T1000 (cell line): Measurements from ENCODE around the gene PHOSPHO1.

ENCODE experiments used
- DNase-seq: peaks from one replicate; lab custom pipeline; 2025; ENCODE audit warnings: mixed read lengths; lab: John Stamatoyannopoulos, UW

Gene PHOSPHO1

GRCh38 chr17:49218941-49219913 is 11.4 kb downstream of the PHOSPHO1 start:
- no peak for DNase-seq

DNA sequence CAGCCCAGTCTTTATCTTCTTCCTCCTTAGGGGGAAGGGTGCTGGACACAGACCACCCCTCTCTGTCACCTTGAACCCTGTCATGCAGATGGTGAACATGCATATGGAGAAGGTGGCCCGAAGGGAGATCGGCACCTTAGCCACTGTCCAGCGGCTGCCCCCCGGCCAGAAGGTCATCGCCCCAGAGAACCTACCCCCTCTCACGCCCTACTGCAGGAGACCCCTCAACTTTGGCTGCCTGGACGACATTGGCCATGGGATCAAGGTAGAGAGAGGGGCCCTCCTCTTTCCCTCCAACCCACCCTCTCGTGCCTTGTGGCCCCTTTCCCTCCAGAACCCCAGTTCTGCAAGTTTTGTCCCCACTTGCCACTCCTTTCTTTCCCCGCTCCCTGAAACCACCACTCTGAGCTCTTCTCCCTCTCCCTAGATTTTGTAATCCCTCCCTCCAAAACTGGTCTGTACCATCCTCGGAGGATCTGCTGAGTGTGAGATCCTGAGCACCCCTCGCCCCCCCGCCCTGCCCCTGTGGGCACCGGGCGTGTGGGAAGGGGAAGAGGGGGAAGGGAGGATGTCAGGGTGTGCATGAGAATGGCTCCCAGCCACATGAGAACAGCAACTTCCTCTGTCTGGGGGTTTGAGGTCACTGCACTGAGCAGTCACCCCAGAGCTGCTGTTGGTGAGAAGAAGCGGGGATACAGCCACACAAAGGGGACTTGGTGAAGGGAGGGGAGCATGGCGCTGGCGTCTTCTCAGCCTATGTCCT is 12.8 kb downstream of the PHOSPHO1 start:
- no peak for DNase-seq

DNA sequence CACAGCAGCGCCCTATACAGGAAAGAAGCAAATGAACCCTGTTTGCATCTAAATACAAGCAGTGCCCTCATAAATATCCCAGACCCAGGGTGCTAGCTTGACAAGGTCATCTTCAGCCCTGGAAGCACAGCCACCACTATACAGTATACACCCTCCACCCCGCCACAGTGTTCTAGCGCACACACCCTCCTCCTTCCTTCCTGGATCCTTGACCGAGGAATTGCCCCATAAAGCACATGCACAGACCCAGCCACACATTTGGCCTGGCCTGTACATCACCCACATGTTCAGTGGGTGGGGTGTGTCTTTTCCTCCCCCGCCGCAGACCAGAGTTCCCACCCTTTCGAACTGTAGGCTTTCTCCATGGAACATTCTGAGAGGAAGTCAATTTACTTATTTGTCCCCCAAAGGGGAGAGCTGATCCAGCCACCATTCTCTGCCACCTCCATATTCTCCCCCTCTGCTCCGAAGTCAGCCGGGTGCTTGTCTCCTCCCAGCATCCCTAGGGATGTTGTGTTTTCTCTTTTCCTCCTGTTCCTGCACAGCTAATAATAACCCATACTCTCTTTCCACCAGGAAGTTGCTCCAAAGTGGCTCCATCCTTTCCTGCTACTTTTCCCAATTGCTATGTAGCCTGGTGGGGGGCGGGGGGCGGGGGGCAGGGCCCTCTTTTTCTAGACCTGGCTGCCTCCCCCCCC is 13.5 kb downstream of the PHOSPHO1 start:
- DNase-seq, result no peak

- DNase-seq, result no peak
Measured at GRCh38 chr17:49216482-49216881, 14.1 kb downstream of the PHOSPHO1 start.

GRCh38 chr17:49214676-49215360 is 15.8 kb downstream of the PHOSPHO1 start:
- no peak for DNase-seq

DNA sequence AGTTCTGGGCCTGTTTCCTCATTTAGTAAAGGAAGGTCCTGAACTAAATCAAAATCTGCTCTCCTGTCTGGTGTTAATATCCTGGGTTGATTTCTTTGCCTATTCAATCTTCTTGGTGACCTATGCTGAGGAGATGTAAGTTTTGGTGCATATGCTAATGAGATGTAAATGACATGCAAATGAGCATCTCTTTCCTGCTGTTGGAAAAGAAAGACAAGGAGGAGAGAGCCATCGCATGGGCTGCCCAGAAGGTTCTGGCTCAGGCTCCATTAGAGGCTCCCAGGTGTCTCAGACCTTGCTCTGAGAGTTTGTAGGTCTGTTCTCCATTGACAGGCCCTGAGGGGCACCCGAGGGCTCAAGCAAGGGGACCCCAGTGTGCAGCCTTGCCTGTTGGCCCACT is 16.7 kb downstream of the PHOSPHO1 start:
- no peak for DNase-seq

DNA sequence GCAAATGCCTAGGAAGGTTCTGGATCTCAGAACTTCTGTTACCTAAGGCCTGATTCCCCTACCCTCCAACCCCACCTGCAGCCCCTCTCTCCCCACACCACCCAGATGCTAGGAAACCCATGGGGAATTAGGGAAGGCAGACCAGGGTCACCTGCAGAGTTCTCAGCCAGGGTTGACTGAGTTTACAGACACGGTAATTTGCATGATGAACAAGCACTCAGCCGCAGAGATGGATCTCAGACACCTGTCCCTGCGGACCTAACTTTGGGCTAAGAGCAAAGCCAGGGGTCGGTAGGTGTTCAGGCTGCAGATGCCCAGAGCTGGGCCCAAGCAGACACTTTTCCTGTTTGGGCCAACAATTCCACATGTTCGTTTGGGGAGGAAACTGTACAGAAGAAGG is 17.2 kb downstream of the PHOSPHO1 start:
- DNase-seq, result no peak

DNA sequence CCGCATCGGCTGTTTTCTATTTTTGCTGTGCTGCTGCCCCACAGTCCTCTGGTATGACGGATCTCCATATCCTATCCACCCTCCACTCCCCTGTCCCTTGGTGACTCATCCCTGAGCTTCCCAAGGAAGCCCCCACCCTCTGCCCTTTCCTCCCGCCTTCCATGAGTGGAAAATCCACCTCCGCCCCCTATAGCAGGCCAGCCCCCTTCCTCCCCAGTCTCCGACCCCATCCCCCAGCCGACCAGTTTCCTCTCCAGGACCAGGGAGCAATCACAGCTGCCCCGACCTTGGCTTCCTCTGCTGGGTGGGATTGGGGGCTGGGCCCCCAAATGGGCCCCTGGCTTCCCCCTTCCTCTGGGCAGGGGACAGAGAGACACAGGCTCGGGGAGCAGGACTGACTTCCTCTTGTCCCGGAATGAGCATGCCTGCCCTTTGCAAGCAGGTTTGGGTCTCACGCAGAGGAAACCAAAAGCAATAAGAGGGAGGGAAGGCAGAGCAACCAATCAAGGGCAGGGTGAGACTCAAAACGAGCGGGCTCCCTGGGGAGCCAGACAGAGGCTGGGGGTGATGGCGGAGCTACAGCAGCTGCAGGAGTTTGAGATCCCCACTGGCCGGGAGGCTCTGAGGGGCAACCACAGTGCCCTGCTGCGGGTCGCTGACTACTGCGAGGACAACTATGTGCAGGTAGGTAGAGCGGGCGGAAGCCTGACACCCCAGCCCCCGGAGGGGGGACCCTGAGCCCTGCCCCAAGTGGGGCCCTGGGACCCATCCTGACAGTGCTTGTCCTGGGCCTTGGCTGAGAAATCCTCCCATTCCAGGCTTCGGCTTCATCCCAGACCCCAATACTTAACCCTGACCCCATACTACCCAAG is 20.2 kb downstream of the PHOSPHO1 start, which contains the start of the genes ABI3 and GNGT2:
Gene ABI3, plus strand, starts transcription at position 550 of the 872 bp plus-strand sequence. Its CDS starts 18 bp downstream, at position 568.
Gene GNGT2, minus strand, starts transcription at position 417 of the 872 bp plus-strand sequence. CDS start 3,152 bp downstream, outside the sequence.
- no peak for DNase-seq

GRCh38 chr17:49209061-49209571 is 21.5 kb downstream of the PHOSPHO1 start:
- no peak for DNase-seq

- no peak for DNase-seq
Measured at GRCh38 chr17:49204516-49204915, 26.1 kb downstream of the PHOSPHO1 start.

- no peak for DNase-seq
Measured at GRCh38 chr17:49203796-49204195, 26.8 kb downstream of the PHOSPHO1 start.

DNA sequence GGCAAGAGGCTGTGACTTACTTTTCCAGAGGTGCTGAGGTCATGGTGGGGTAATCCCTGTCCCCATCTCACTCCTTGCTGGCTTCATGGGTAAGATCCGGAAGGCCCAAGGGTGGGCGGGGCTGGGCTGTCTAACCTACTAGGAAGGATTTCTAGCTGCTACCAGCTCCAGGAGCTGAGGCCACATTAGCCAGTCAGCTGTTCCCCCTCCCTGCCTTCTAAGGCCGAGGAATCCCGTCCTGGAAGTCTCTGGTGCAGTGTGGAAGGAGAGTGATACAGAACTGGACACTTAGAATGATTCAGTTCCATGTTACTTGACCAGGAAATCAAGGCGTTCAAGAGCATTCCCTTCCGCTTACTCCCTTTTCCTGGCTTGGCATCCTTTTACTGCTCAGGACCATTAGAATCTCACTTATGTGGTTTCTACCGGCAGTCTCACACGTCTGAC is 29.1 kb downstream of the PHOSPHO1 start:
- DNase-seq, result no peak

GRCh38 chr17:49200423-49201083 is 30.0 kb downstream of the PHOSPHO1 start:
- no peak for DNase-seq

- no peak for DNase-seq
Measured at GRCh38 chr17:49198211-49198610, 32.4 kb downstream of the PHOSPHO1 start.

DNA sequence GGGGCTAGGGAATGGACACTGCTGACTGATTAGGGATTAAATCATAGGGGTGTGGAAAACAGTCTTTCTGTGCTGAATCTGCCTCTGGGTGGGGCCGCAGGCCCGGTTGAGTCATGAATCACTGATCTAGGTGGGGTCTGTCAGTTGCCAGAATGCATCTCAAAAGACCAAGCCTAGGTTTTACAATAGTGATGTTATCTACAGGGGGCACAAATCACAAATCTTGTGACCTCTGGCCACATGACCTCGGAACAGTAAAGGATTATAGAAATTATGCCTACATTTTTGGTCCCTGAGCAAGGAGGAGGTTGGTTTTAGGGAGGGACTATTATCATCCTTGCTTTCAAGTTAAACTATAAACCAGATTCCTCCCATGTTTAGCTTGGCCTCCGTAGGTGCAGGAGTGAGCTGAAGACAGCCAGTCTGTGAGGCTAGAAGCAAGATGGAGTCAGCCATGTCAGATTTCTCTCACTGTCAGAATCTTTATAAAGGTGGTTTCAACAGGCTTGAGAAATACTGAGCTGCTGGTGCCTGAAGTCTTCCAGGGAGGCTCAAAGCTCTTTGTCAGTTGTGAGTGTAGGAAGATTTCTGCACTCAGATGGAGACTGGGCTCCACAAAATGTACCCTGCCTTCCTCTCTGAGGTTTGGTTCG is 33.1 kb downstream of the PHOSPHO1 start:
- DNase-seq, result no peak

- no peak for DNase-seq
Measured at GRCh38 chr17:49196520-49196919, 34.1 kb downstream of the PHOSPHO1 start.

- DNase-seq, result no peak
Measured at GRCh38 chr17:49195751-49196150, 34.8 kb downstream of the PHOSPHO1 start.

GRCh38 chr17:49194297-49194607 is 36.3 kb downstream of the PHOSPHO1 start:
- no peak for DNase-seq
